GM12873 (cell line): ENCODE results near the gene SOX3.

Source experiments
- TF ChIP-seq, protein P1 (sequence below): IDR thresholded peaks from 2 replicates; pipeline ENCODE4 v1.5.1; 2012; ENCODE audit warnings: low read depth, mild to moderate bottlenecking, moderate library complexity, low read length, control low read depth; ENCODE audit not compliant: insufficient read depth; ENCODE audit errors: missing control alignments

The SOX3 gene

DNA sequence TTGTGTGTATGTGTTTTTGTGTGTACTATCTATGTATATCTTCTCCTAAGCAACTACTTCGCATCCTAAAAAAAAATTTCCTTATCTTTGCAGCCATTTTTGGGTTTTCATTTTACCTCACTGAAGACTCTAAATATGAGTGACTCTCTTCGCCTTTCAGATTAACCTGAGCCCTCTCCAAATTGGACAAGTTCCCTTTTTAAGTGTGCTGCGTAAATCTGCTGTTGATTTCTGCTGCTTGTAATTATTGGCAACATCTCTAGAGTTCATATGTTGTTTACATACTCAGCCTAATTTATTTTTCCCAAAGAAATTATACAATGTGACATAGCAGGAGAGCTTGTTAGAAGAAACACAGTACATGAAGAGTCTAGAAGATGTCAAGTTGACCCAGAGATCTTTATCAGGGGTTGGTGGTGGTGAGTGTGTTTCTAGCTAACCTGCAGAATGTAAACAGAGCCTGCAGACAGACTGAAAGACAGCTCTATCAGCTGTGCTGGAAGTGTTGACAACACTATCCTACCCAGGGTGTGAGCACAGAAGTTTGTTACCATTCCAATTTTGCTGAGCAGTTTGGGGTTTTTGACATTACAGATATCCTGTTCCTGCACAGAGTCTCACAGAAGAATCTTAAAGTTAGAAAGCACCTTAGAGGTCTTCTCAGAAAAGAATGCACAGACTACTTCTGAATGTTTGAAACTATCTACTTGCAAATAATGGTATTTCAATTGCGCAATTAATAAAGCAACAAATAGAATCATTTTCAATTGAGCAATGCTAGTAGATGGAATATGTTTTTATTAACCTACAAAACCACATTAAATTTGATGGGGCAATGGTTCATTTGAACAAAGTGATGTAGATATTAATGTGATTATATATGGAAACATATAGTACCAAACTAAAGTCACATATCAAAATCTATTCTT lies 12.5 kb downstream of the SOX3 start:
- TF ChIP-seq, protein P1, sequence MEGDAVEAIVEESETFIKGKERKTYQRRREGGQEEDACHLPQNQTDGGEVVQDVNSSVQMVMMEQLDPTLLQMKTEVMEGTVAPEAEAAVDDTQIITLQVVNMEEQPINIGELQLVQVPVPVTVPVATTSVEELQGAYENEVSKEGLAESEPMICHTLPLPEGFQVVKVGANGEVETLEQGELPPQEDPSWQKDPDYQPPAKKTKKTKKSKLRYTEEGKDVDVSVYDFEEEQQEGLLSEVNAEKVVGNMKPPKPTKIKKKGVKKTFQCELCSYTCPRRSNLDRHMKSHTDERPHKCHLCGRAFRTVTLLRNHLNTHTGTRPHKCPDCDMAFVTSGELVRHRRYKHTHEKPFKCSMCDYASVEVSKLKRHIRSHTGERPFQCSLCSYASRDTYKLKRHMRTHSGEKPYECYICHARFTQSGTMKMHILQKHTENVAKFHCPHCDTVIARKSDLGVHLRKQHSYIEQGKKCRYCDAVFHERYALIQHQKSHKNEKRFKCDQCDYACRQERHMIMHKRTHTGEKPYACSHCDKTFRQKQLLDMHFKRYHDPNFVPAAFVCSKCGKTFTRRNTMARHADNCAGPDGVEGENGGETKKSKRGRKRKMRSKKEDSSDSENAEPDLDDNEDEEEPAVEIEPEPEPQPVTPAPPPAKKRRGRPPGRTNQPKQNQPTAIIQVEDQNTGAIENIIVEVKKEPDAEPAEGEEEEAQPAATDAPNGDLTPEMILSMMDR, result no peak

DNA sequence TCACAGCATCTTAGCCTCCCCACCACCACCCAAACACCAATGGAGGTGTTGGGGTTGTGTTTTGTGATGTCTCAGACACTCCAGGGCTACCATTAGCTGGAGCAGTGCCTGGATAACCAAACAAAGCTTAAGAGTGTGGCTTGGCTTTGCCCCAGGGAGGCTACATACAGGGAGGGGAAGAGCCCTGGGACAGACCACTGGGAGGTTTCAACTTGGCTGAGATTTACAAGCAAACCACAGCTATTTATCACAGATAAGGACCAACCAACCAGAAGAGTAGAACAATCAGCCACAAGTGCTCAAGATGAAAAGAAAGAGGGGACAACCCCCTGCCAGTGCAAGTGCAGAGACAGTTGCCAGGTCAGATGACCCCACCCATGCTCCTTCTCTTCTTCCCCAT lies 24.1 kb downstream of the SOX3 start:
- TF ChIP-seq, protein P1, result no peak

DNA sequence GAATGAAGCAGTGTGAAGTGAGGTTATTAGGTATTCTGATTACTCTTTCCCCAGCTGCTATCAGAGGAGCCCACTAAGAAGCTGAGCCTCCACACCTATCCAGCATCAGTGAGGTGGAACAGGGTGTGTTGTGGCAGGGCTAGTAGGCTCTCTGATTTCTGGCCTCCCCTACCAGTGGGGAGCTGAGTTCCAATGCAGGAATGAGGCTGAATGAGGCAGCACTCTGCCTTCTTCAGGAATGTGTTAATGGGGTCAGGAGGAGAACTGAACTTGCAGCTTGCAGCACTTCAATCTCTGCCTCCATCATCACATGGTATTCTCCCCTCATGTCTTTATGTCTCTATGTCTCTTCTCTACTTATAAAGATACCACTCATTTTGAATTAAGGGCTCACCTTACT lies 26.9 kb downstream of the SOX3 start:
- TF ChIP-seq, protein P1, result no peak

DNA sequence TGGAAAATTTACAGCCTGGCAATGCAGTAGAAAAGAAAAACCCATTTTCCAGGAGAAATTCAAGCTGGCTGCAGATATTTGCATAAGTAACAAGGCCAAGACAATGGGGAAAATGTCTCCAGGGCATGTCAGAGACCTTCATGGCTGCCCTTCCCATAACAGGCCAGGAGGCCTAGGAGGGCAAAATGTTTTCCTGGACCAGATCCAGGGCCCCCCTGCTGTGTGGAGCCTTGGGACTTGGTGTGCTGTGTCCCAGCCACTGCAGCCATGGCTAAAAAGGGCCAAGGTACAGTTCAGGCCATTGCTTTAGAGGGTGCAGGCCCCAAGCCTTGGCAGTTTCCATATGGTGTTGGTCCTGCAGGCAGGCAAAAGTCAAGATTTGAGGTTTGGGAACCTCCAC lies 29.8 kb downstream of the SOX3 start:
- TF ChIP-seq, protein P1, result no peak

GRCh38 chrX:140467211-140467610 lies 37.7 kb downstream of the SOX3 start:
- TF ChIP-seq, protein P1, result no peak
